Keratinocyte (primary cell): ENCODE results near the gene SORBS1. TPM values are rescaled to one million over a fixed set of nuclear protein-coding genes. Genes with fewer than 3 reads are reported as not detected.

Source experiments
- DNase-seq: peaks from one replicate; pipeline ENCODE4 v3.0.0-alpha.2; 2011; ENCODE audit warnings: low read depth, missing footprints, low spot score
- FAIRE-seq: peaks from 2 replicates; lab custom pipeline; 2011; peaks lifted over from hg19 to GRCh38; lab: Jason Lieb, UNC
- H2AFZ ChIP-seq: 2 replicates; pipeline ENCODE4 v1.6.0; 2012; ENCODE audit warnings: low read length, control low read depth, inconsistent platforms; ENCODE audit not compliant: control insufficient read depth
- H3K27ac ChIP-seq: 2 replicates; pipeline ENCODE4 v1.5.1; 2011; ENCODE audit warnings: low read length; ENCODE audit not compliant: control insufficient read depth, insufficient read depth
- H3K27me3 ChIP-seq: 3 replicates; pipeline ENCODE4 v1.6.0; 2011; ENCODE audit warnings: low read length; ENCODE audit not compliant: control insufficient read depth, insufficient read depth; ENCODE audit errors: extremely low read depth
- H3K36me3 ChIP-seq, 2 experiments: 2 replicates in 1 of 2; 3 replicates in 1 of 2; pipeline ENCODE4 v1.5.1; 2011; ENCODE audit warnings: low read length in 2 of 2, mild to moderate bottlenecking in 1 of 2; ENCODE audit not compliant: control insufficient read depth in 2 of 2, insufficient read depth in 2 of 2; ENCODE audit errors: extremely low read depth in 1 of 2
- H3K4me1 ChIP-seq: 3 replicates; pipeline ENCODE4 v1.5.1; 2011; ENCODE audit warnings: low read length; ENCODE audit not compliant: control insufficient read depth, insufficient read depth; ENCODE audit errors: extremely low read depth
- H3K4me2 ChIP-seq: 3 replicates; pipeline ENCODE4 v1.6.0; 2011; ENCODE audit warnings: low read depth, low read length; ENCODE audit not compliant: control insufficient read depth, insufficient read depth; ENCODE audit errors: extremely low read depth
- H3K4me3 ChIP-seq, 3 experiments: fragments of 200-600 bp in 1 of 3; sonication (generic) in 1 of 3; 2 replicates in 2 of 3; 3 replicates in 1 of 3; pipeline ENCODE4 v1.5.1; 2011 to 2016; ENCODE audit warnings: low read length in 3 of 3, mild to moderate bottlenecking in 3 of 3, control low read depth in 2 of 3, inconsistent platforms in 1 of 3, low read depth in 1 of 3, mixed read lengths in 1 of 3, mixed run types in 1 of 3, moderate library complexity in 1 of 3; ENCODE audit not compliant: control insufficient read depth in 2 of 3, insufficient read depth in 2 of 3; ENCODE audit errors: extremely low read depth in 1 of 3
- H3K79me2 ChIP-seq: 2 replicates; pipeline ENCODE4 v1.6.0; 2012; ENCODE audit warnings: low read length; ENCODE audit not compliant: control insufficient read depth, insufficient read depth
- H3K9ac ChIP-seq: 3 replicates; pipeline ENCODE4 v1.6.0; 2011; ENCODE audit warnings: low read length; ENCODE audit not compliant: control insufficient read depth, insufficient read depth; ENCODE audit errors: extremely low read depth
- H3K9me1 ChIP-seq: 3 replicates; pipeline ENCODE4 v1.6.0; 2011; ENCODE audit warnings: low read length; ENCODE audit not compliant: control insufficient read depth, insufficient read depth; ENCODE audit errors: extremely low read depth
- H3K9me3 ChIP-seq: 2 replicates; pipeline ENCODE4 v1.5.1; 2012; ENCODE audit warnings: low read depth, low read length; ENCODE audit not compliant: control insufficient read depth
- H4K20me1 ChIP-seq: 3 replicates; pipeline ENCODE4 v1.6.0; 2011; ENCODE audit warnings: low read length; ENCODE audit not compliant: control insufficient read depth, insufficient read depth; ENCODE audit errors: extremely low read depth
- CTCF ChIP-seq, 3 experiments: IDR thresholded peaks in 1 of 3; conservative IDR thresholded peaks in 1 of 3; optimal IDR thresholded peaks in 1 of 3; 2 replicates in 2 of 3; 3 replicates in 1 of 3; pipeline versions ENCODE3 to v1.5.1; 2011; ENCODE audit warnings: low read length in 3 of 3, mild to moderate bottlenecking in 3 of 3, moderate library complexity in 2 of 3, control low read depth in 1 of 3, inconsistent platforms in 1 of 3; ENCODE audit not compliant: insufficient read depth in 2 of 3; ENCODE audit errors: extremely low read depth in 1 of 3
- EZH2 ChIP-seq: IDR thresholded peaks from one replicate; pipeline ENCODE4 v1.6.1; 2012; ENCODE audit warnings: inconsistent platforms, mild to moderate bottlenecking, low read length, moderate library complexity
- dilution Hi-C: fragments of 300-500 bp; cut with MboI; formaldehyde crosslinking; loops from one replicate; pipeline ENCODE4 v1.7.0; 2020; ENCODE audit warnings: low sequenced_read_pairs; ENCODE audit not compliant: extremely low pct_ligation_motif_present
- polyA plus RNA-seq, 5 experiments: library from polyadenylated mRNA; depleted of rRNA in 3 of 5; stranded (reverse) in 3 of 5; stranded (forward) in 1 of 5; unstranded in 1 of 5; fragments of >200 nt; gene quantifications; 1 replicate in 1 of 5; 2 replicates in 3 of 5; 3 replicates in 1 of 5; pipeline versions ENCODE4 v1.2.1 to v1.2.3, GENCODE V29; 2011 to 2012; ENCODE audit warnings: missing spikeins in 2 of 5, low read depth in 1 of 5, low replicate concordance in 1 of 5

SORBS1 gene
- polyA plus RNA-seq, 1 donor (not counting 4 experiments of a cell fraction or from before 2014, with no cell fraction given), result 0.42 TPM

GRCh38 chr10:95516774-95517373 lies 44.3 kb downstream of the SORBS1 start:
- Histone ChIP-seq H4K20me1 (no peaks in the 10 kb centered on the region), H3K4me1 (no peaks in the 10 kb centered on the region), H3K27ac (no peak overlapping the region), H3K79me2 (no peaks in the 10 kb centered on the region), H3K36me3 (no peaks in the 10 kb centered on the region), H3K9ac (no peak overlapping the region), H3K9me1 (no peaks in the 10 kb centered on the region), H3K4me2 (no peak overlapping the region), H2AFZ (no peak overlapping the region), H3K27me3 (no peaks in the 10 kb centered on the region), H3K4me3 (no peak overlapping the region), H3K9me3 (no peaks in the 10 kb centered on the region)
- dilution Hi-C loops, result no loop called here
- no peak for DNase-seq
- TF ChIP-seq CTCF (optimal IDR thresholded peaks at IDR 0.05 in 1 of 3, IDR thresholded peaks at IDR 0.05 in 1 of 3, conservative IDR thresholded peaks at IDR 0.05 in 1 of 3; ENCODE audit: extremely low read depth in 1 of 3, insufficient read depth in 2 of 3, low read length in 3 of 3) (no peak), EZH2 (no peak)
- no peak for FAIRE-seq

- no peaks in the 10 kb centered on the region for H3K79me2 ChIP-seq
- H3K4me2 ChIP-seq, result no peak overlapping the region
- H3K9me3 ChIP-seq, result no peaks in the 10 kb centered on the region
- no peaks in the 10 kb centered on the region for H3K9me1 ChIP-seq
- dilution Hi-C loops, result no loop called here
- no peaks in the 10 kb centered on the region for H3K27me3 ChIP-seq
- H3K4me3 ChIP-seq, result no peak overlapping the region
- no peak overlapping the region for H2AFZ ChIP-seq
- FAIRE-seq (peak; percentile 17), DNase-seq (peak; percentile 17)
- TF ChIP-seq CTCF (optimal IDR thresholded peaks at IDR 0.05 in 1 of 3, IDR thresholded peaks at IDR 0.05 in 1 of 3, conservative IDR thresholded peaks at IDR 0.05 in 1 of 3; ENCODE audit: extremely low read depth in 1 of 3, insufficient read depth in 2 of 3, low read length in 3 of 3) (no peak), EZH2 (no peak)
- H3K4me1 ChIP-seq, result no peaks in the 10 kb centered on the region
- no peaks in the 10 kb centered on the region for H4K20me1 ChIP-seq
- no peaks in the 10 kb centered on the region for H3K36me3 ChIP-seq
- H3K9ac ChIP-seq, result no peak overlapping the region
- H3K27ac ChIP-seq, result no peak overlapping the region
Observed at GRCh38 chr10:95513941-95514392, 47.2 kb downstream of the SORBS1 start.
